ENCODE results near the gene ZNF283. TPM values are rescaled to one million over a fixed set of nuclear protein-coding genes. Genes with fewer than 3 reads are reported as not detected.

The ZNF283 gene
- total RNA-seq: 10 to 100 TPM in 4 of 9 donors, 1 to 10 TPM in 5; 2.8 to 24.1 (median 8.2) TPM
- 1 to 10 TPM; 2.4 to 5.5 (median 5.0) TPM for polyA plus RNA-seq
- long read RNA-seq, donor 1, partial matches to known transcripts: 0 of 1 reads
- long read RNA-seq, donor 1, other reads (novel, unspliced or antisense): 0 of 1 reads
- long read RNA-seq, donor 2: 0 reads
- long read RNA-seq, donor 3: 0 reads
- long read RNA-seq, donor 4, full-length matches to known transcripts: 1 of 5 reads
- long read RNA-seq, donor 4, partial matches to known transcripts: 2 of 5 reads
- long read RNA-seq, donor 4, other reads (novel, unspliced or antisense): 2 of 5 reads
- long read RNA-seq, donor 5, partial matches to known transcripts: 1 of 7 reads
- long read RNA-seq, donor 5, other reads (novel, unspliced or antisense): 6 of 7 reads
- long read RNA-seq, donor 6, partial matches to known transcripts: 0 of 2 reads
- long read RNA-seq, donor 6, other reads (novel, unspliced or antisense): 2 of 2 reads
- long read RNA-seq, donor 7: 0 reads
- long read RNA-seq, donor 8: 0 reads
- long read RNA-seq, donor 9: 0 reads
- long read RNA-seq, donor 10: 0 reads

DNA sequence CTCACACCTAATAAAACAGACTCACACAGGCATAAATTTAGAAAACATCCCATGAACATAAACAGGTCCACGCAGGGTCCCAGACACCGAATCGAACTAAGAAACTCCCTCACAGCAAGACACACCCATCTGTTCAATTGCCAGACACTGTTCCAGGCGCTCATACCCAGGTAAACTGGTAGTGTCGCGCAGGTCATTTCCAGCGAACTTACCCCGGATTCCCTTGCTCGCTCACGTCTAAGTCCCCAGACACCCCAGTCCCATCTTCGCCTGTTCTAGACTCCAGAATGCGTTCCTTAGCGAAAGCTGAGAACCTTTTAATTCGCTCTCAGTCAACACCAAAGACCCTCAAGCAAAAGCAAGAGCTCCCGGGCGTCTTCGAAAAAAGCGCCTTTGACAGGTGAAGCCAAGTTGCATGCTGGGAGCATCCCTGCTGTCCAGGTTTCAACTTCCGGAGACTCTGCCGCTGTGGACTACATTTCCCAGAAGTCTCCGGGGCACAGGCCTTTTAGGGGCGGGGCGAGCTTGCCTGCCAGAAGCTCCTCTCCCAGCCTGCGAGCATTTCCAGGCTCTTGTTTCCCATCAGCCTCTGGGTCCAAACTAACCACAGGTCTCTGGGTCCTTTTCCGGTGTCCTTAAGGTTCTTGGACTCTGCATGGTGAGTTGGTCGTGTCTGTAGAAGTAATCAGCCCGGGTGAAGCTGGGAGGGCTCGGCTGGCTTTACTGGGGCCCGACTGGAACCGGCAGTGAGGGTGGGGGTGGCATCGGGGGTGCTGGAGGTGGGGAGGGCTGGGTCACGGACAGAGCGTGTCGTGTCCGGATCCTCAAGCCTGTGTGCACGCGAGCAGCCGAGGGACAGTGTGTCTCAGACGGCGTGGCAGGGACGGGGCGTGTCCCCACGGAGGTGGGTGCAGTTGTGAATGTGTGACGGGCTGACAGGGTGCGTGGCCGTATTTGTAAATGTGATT lies at the start of gene ZNF283:
ZNF283 (plus strand) TSS at position 535 of the 968 bp plus-strand sequence. CDS start 6,184 bp downstream, outside the sequence.
- Histone ChIP-seq H3K27ac (peak within 1 kb of the TSS in 3 of 5 donors; percentile 41 to 72 (median 42)), H3K4me3 (peak within 1 kb of the TSS in 3 of 4 donors; percentile 69 to 77 (median 75)), H3K4me1 (replicated peaks in 1 of 2) (peaks cover 0 to 11% of the 10 kb centered on the region in 2 donors), H3K9me3 (replicated peaks in 1 of 3) (no peaks in the 10 kb centered on the region), H3K36me3 (replicated peaks in 1 of 2) (peaks cover 0 to 11% of the 10 kb centered on the region in 2 donors), H3K27me3 (peaks cover 3% of the 10 kb centered on the region)
- TF ChIP-seq POLR2A (IDR thresholded peaks at IDR 0.05): peak in 1 of 2 donors; percentile 38
- TF ChIP-seq, protein P1, sequence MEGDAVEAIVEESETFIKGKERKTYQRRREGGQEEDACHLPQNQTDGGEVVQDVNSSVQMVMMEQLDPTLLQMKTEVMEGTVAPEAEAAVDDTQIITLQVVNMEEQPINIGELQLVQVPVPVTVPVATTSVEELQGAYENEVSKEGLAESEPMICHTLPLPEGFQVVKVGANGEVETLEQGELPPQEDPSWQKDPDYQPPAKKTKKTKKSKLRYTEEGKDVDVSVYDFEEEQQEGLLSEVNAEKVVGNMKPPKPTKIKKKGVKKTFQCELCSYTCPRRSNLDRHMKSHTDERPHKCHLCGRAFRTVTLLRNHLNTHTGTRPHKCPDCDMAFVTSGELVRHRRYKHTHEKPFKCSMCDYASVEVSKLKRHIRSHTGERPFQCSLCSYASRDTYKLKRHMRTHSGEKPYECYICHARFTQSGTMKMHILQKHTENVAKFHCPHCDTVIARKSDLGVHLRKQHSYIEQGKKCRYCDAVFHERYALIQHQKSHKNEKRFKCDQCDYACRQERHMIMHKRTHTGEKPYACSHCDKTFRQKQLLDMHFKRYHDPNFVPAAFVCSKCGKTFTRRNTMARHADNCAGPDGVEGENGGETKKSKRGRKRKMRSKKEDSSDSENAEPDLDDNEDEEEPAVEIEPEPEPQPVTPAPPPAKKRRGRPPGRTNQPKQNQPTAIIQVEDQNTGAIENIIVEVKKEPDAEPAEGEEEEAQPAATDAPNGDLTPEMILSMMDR (IDR thresholded peaks at IDR 0.05): no peak
- intact Hi-C loops (cut with DNase I): no loop called here
- peak; percentile 90 to 97 (median 93) for DNase-seq
- WGBS, 4 donors: 6 to 11% (median 8%) methylated on average over 25 to 46 of the region's 46 CpGs

DNA sequence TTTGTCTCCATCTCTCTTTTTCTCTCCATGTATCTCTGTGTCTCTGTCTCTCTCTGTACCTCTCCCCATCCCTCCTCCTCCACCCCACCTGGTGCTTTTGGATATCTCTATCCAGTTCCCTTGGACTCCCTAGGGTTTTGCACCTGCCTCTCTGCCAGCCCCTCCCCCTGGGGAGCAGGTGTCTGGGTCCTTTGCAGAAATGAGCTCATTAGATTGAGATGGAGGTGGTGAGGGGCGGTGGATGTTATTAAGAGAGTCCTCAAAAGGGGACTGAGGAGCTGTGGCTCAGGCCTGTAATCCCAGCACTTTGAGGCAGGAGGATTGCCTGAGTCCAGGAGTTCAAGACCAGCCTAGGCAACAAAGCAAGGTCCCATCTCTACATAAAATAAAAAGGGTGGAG lies 48.5 kb upstream of the ZNF283 start:
- intact Hi-C loops (cut with DNase I): no loop called here
- Histone ChIP-seq H3K9me3 (replicated peaks in 1 of 3) (no peaks in the 10 kb centered on the region), H3K27me3 (no peaks in the 10 kb centered on the region), H3K27ac (no peak overlapping the region), H3K4me1 (replicated peaks in 1 of 2) (peaks cover 0 to 10% of the 10 kb centered on the region in 2 donors), H3K4me3 (no peak overlapping the region), H3K36me3 (replicated peaks in 1 of 2) (no peaks in the 10 kb centered on the region)
- 80 to 97% (median 87%) methylated on average over 1 of the region's 1 CpG for WGBS, 4 donors
- TF ChIP-seq, protein P1 (IDR thresholded peaks at IDR 0.05): no peak
- no peak for TF ChIP-seq POLR2A (IDR thresholded peaks at IDR 0.05)
- no peak for DNase-seq

GRCh38 chr19:43779147-43779819 lies 47.8 kb upstream of the ZNF283 start:
- no peak for DNase-seq
- Histone ChIP-seq H3K4me3 (no peak overlapping the region), H3K36me3 (replicated peaks in 1 of 2) (no peaks in the 10 kb centered on the region), H3K27ac (peak overlapping the region in 1 of 5 donors; percentile 16), H3K4me1 (replicated peaks in 1 of 2) (peaks cover 0 to 7% of the 10 kb centered on the region in 2 donors), H3K27me3 (no peaks in the 10 kb centered on the region), H3K9me3 (replicated peaks in 1 of 3) (no peaks in the 10 kb centered on the region)
- intact Hi-C loops (cut with DNase I): no loop called here
- 50 to 65% (median 60%) methylated on average over 14 to 16 of the region's 16 CpGs for WGBS, 4 donors
- TF ChIP-seq, protein P1 (IDR thresholded peaks at IDR 0.05): no peak
- no peak for TF ChIP-seq POLR2A (IDR thresholded peaks at IDR 0.05)
